Transverse colon (tissue), 4 donors: ENCODE results near the gene TMEM208.

Experiments used
- EP300 ChIP-seq: sonication (generic); formaldehyde crosslinking; IDR thresholded peaks from one replicate; pipeline ENCODE4 v1.6.1; 2017; ENCODE audit warnings: antibody characterized with exemption, low read depth
- POLR2A ChIP-seq: fragments of 450-650 bp; IDR thresholded peaks from one replicate; pipeline ENCODE4 v1.6.1; 2016; ENCODE audit warnings: antibody characterized with exemption, mild to moderate bottlenecking, moderate library complexity
- POLR2AphosphoS5 ChIP-seq, 3 donors: sonication (generic); formaldehyde crosslinking; IDR thresholded peaks; one replicate each; pipeline ENCODE4 v1.6.1; 2016; ENCODE audit warnings: antibody characterized with exemption in 3 of 3
- TF ChIP-seq, protein P1 (sequence below), 5 experiments: fragments of 200-600 bp in 3 of 5; fragments of 450-650 bp in 2 of 5; sonication (generic) in 3 of 5; IDR thresholded peaks; 1 replicate in 2 of 5; 2 replicates in 3 of 5; pipeline ENCODE4 v1.5.1; 2016 to 2017; ENCODE audit warnings: antibody characterized with exemption in 5 of 5, inconsistent platforms in 3 of 5, mild to moderate bottlenecking in 2 of 5, moderate library complexity in 1 of 5

DNA sequence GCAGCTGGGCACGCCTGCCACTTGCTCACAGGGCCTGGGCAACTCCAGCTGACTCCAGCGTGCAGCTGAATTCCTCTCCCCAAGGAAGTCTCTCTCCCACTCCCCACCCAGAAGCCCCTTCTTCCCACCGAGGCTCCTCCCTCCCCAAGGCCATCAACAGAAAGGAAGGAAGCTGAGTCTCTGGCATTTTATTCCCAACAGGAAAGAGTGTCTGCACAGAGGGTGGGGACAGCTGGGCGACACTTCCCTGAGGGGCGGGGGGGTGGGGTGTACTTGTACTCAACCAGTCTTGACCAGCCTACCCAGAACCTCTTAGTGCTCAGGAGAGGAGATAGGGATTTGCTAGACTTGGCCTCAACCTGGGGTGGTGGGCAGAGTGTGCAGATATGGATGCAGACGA, 36.9 kb upstream of the TMEM208 start, which contains the start of gene EXOC3L1:
- TF ChIP-seq POLR2A (no peak), POLR2AphosphoS5 (IDR thresholded peaks at IDR 0.05) (no peak), EP300 (no peak)
- TF ChIP-seq, protein P1, sequence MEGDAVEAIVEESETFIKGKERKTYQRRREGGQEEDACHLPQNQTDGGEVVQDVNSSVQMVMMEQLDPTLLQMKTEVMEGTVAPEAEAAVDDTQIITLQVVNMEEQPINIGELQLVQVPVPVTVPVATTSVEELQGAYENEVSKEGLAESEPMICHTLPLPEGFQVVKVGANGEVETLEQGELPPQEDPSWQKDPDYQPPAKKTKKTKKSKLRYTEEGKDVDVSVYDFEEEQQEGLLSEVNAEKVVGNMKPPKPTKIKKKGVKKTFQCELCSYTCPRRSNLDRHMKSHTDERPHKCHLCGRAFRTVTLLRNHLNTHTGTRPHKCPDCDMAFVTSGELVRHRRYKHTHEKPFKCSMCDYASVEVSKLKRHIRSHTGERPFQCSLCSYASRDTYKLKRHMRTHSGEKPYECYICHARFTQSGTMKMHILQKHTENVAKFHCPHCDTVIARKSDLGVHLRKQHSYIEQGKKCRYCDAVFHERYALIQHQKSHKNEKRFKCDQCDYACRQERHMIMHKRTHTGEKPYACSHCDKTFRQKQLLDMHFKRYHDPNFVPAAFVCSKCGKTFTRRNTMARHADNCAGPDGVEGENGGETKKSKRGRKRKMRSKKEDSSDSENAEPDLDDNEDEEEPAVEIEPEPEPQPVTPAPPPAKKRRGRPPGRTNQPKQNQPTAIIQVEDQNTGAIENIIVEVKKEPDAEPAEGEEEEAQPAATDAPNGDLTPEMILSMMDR (IDR thresholded peaks at IDR 0.05): no peak
